Hematopoietic multipotent progenitor cell treated with erythropoietin and hydrocortisone succinate and interleukin-3 and kit ligand, for 8 days (in vitro differentiated cells): ENCODE results near the gene SLC17A6.

Experiments
- DNase-seq: peaks from one replicate; pipeline ENCODE4 v3.0.0-alpha.2; 2015

Gene SLC17A6

DNA sequence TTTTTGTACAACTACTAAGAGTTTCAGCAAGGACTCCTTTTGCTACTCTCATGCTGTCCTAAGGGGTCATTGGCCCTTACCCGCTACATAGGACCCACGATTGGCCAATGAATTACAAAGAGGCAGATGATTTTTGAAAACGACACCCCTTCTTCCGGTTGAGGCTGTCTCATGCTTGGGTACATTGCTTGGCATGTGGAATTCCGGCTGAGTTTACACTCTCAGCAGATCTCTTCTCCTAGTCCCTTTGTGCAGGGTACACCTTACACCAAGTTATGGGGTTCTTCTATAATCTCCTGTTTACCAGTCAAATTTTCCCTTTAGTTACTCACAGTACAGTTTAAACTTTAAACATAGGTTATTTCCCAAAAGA lies 52.1 kb downstream of the SLC17A6 start:
- DNase-seq, result no peak

DNA sequence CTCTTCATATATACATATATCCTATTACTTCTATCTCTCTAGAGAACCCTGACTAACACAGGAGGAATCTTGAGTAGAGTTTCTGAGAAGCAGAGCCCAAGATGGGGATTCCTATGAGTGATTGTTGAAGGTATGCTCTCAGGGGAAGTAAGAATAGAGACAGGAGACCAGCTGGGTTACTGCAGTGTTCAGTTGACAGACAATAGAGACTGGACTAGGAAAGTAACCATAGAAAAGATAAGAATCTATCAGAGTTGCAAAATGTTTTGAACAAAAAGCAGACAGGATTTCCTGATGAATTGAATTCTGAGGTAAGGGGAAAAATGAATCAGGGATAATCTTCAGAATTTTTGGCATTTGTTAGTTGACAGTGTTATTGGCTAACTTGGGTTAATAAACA lies 54.4 kb downstream of the SLC17A6 start:
- no peak for DNase-seq

DNA sequence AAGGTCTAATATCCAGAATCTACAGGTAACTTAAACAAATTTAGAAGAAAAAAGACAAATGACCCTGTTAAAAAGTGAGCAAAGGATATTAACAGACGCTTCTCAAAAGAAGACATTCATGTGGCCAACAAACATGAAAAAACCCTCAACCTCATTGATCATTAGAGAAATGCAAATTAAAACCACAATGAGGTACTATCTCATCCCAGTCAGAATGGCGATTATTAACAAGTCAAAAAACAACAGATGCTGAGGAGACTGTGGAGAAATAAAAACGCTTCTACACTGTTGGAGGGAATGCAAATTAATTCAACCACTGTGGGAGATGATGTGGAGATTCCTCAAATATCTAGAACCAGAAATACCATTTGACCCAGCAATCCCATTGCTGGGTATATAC lies 67.2 kb downstream of the SLC17A6 start:
- DNase-seq, result no peak

DNA sequence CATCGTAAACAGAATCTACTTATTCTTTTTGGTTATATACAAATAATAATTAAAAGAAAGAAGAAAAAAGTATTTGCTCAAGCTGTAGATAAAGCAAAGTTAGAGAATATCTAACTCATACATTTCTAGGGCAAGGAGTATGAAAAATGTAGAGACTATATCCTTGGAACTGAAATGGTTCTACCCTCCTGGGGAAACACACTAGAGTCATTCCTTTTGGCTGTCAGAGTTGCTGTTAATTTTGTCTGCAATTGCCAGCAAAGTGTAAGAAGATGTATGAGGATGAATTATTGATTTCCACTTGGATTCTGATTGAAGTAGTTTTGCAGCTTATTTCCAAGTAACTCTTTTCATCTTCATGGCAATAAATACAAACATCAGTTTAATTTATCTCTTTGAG lies 69.1 kb downstream of the SLC17A6 start:
- no peak for DNase-seq

DNA sequence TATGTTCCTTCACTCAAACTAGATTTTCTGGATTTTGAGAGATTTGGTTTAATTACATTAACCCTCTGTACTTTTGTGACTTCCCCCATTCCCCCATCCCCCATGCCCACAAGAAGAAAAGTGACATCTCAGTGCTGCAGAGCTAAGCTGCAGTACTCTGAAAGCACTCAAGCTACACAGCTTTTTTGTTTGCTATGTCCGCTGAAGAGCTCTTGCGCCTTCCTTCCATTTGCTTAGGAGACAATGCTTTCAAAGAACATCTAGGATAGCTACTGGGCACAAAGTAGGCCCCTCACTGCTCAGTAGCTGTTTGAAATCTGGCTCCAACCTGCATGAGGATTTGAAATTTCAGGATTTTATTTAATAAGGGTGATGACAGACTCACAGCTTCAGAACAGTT lies 69.7 kb downstream of the SLC17A6 start:
- DNase-seq, result no peak

DNA sequence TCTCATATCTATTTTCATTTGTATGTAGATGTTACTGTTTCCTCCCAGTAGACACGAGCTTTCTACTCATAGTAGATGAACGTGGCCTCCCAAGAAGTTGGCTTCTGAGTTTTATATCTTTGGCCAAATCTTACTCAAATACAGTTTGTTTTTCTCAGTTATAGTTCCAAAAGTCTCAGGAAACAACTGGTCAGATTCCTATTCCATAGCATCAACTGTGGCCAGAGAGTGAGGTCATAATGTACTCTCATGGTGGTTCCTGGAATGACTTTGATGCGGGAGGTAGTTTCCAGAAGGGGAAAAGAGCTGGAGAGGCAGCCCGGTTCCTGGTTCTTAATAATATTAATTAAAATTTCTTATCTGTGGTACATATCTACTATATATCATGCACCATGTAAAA lies 77.3 kb downstream of the SLC17A6 start:
- DNase-seq, result no peak

DNA sequence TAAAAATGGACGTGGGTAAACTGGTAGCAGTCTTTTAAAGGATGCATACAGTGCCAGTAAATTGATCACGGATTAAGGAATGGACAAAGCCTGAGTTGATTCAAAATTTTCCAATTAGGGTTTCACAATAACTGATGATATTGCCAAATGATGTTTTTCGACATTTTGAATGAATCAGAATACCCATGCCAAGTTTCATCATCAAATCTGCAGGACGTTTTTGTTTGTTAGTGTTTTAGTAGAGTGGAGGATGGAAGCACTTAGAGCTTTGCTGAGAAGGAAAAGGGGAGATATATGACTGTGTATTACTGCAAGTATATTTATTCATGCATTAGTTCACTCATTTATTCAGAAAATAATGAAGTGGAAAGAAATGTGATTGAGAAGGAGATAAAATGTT lies 78.3 kb downstream of the SLC17A6 start:
- no peak for DNase-seq

DNA sequence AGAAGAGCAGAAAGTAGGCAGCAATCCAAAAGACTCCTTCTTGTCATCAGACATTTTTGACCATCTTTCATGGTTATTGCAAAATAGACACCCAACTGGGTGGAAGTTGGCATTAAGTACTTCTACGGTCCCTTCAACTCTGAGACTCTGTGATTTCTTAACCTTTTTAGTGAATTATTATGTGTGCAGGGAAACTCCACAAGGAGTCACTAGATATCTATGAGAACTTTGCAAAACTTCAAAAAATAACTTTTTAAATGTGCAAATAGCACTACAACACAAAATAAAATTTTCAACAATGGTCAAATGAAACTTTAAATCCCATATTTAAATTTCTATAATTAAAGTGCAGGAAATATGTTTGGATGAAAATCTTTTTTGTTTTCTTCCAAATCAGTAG lies 88.7 kb downstream of the SLC17A6 start:
- DNase-seq, result no peak
